Measurements from ENCODE around the gene WHRN.

Gene WHRN

GRCh38 chr9:114450833-114451706, 54.2 kb downstream of the WHRN start:
- no peaks in the 10 kb centered on the region for H3K9me3 ChIP-seq (ENCODE audit: low read depth, low read length)
- TF ChIP-seq EZH2 (IDR thresholded peaks at IDR 0.05) = no peak
- TF ChIP-seq FOXP2 (optimal IDR thresholded peaks at IDR 0.05; ENCODE audit: control extremely low read depth, extremely low read length, insufficient read depth) = no peak
- TF ChIP-seq POLR2AphosphoS5 (IDR thresholded peaks at IDR 0.05; ENCODE audit: borderline replicate concordance, low read depth, low read length) = no peak
- no peak overlapping the region for H3K9ac ChIP-seq (ENCODE audit: insufficient read length)
- DNase-seq (ENCODE audit: low read depth, low spot score) = no peak
- H3K36me3 ChIP-seq (ENCODE audit: insufficient read depth, low read length) = no peaks in the 10 kb centered on the region
- H3K27ac ChIP-seq = no peak overlapping the region
- no peak overlapping the region for H3K4me3 ChIP-seq

- no peaks in the 10 kb centered on the region for H3K9me3 ChIP-seq (ENCODE audit: low read depth, low read length)
- no peak overlapping the region for H3K4me3 ChIP-seq
- H3K9ac ChIP-seq (ENCODE audit: insufficient read length) = no peak overlapping the region
- TF ChIP-seq FOXP2 (optimal IDR thresholded peaks at IDR 0.05; ENCODE audit: control extremely low read depth, extremely low read length, insufficient read depth) (no peak), EZH2 (IDR thresholded peaks at IDR 0.05) (no peak), POLR2AphosphoS5 (IDR thresholded peaks at IDR 0.05; ENCODE audit: borderline replicate concordance, low read depth, low read length) (no peak)
- H3K36me3 ChIP-seq (ENCODE audit: insufficient read depth, low read length) = no peaks in the 10 kb centered on the region
- no peak for DNase-seq (ENCODE audit: low read depth, low spot score)
- no peak overlapping the region for H3K27ac ChIP-seq
Observed at GRCh38 chr9:114450181-114450580, 55.1 kb downstream of the WHRN start.

GRCh38 chr9:114449236-114449635, 56.0 kb downstream of the WHRN start:
- Histone ChIP-seq H3K9ac (ENCODE audit: insufficient read length) (no peak overlapping the region), H3K27ac (no peak overlapping the region), H3K36me3 (ENCODE audit: insufficient read depth, low read length) (no peaks in the 10 kb centered on the region), H3K9me3 (ENCODE audit: low read depth, low read length) (no peaks in the 10 kb centered on the region), H3K4me3 (no peak overlapping the region)
- DNase-seq (ENCODE audit: low read depth, low spot score) = no peak
- TF ChIP-seq POLR2AphosphoS5 (IDR thresholded peaks at IDR 0.05; ENCODE audit: borderline replicate concordance, low read depth, low read length) (no peak), FOXP2 (optimal IDR thresholded peaks at IDR 0.05; ENCODE audit: control extremely low read depth, extremely low read length, insufficient read depth) (no peak), EZH2 (IDR thresholded peaks at IDR 0.05) (no peak)

DNA sequence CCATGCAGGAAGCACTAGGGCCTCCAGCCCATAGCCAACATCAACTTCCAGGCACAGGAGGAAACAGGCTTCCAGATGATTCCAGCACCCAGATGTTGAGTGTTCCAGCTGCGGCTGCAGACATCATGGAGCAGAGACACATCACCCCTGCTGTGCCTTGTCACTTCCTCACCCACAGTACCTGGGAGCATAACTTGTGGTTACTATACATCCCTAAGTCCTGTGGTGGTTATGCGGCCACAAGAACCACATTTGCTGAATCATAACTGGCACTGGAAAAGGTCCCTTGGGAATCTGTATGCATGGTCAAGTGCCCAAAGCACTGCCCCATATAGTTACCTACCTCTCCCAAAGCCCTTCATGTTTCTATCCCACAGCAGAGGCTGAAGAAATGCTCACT, 56.6 kb downstream of the WHRN start:
- Histone ChIP-seq H3K9me3 (ENCODE audit: low read depth, low read length) (no peaks in the 10 kb centered on the region), H3K4me3 (no peak overlapping the region), H3K9ac (ENCODE audit: insufficient read length) (no peak overlapping the region), H3K36me3 (ENCODE audit: insufficient read depth, low read length) (no peaks in the 10 kb centered on the region), H3K27ac (no peak overlapping the region)
- DNase-seq (ENCODE audit: low read depth, low spot score) = no peak
- TF ChIP-seq EZH2 (IDR thresholded peaks at IDR 0.05) (no peak), FOXP2 (optimal IDR thresholded peaks at IDR 0.05; ENCODE audit: control extremely low read depth, extremely low read length, insufficient read depth) (no peak), POLR2AphosphoS5 (IDR thresholded peaks at IDR 0.05; ENCODE audit: borderline replicate concordance, low read depth, low read length) (no peak)

- Histone ChIP-seq H3K9me3 (ENCODE audit: low read depth, low read length) (no peaks in the 10 kb centered on the region), H3K9ac (ENCODE audit: insufficient read length) (no peak overlapping the region), H3K27ac (no peak overlapping the region), H3K36me3 (ENCODE audit: insufficient read depth, low read length) (no peaks in the 10 kb centered on the region), H3K4me3 (no peak overlapping the region)
- no peak for TF ChIP-seq FOXP2 (optimal IDR thresholded peaks at IDR 0.05; ENCODE audit: control extremely low read depth, extremely low read length, insufficient read depth)
- no peak for TF ChIP-seq EZH2 (IDR thresholded peaks at IDR 0.05)
- no peak for TF ChIP-seq POLR2AphosphoS5 (IDR thresholded peaks at IDR 0.05; ENCODE audit: borderline replicate concordance, low read depth, low read length)
- no peak for DNase-seq (ENCODE audit: low read depth, low spot score)
Observed at GRCh38 chr9:114446672-114447450, 58.4 kb downstream of the WHRN start.

DNA sequence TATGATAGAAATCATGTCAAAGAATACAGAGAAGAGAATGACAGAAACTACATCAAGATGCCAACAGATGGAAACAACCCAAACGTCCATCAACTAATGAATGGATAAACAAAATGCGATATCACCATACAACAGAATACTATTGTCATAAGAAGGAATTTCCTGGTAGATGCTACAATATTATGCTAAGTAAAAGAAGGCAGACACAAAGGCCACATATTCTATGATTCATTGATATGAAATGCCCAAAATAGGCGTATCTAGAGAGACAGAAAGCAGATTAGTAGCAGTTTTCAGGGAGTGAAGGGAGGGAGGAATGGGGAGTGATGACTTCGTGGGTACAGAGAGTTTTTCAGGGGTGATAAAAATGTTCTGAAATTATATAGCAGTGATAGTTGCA, 59.2 kb downstream of the WHRN start:
- no peak overlapping the region for H3K9ac ChIP-seq (ENCODE audit: insufficient read length)
- DNase-seq (ENCODE audit: low read depth, low spot score) = no peak
- no peaks in the 10 kb centered on the region for H3K9me3 ChIP-seq (ENCODE audit: low read depth, low read length)
- no peak overlapping the region for H3K27ac ChIP-seq
- no peak overlapping the region for H3K4me3 ChIP-seq
- no peak for TF ChIP-seq FOXP2 (optimal IDR thresholded peaks at IDR 0.05; ENCODE audit: control extremely low read depth, extremely low read length, insufficient read depth)
- TF ChIP-seq EZH2 (IDR thresholded peaks at IDR 0.05) = no peak
- no peak for TF ChIP-seq POLR2AphosphoS5 (IDR thresholded peaks at IDR 0.05; ENCODE audit: borderline replicate concordance, low read depth, low read length)
- H3K36me3 ChIP-seq (ENCODE audit: insufficient read depth, low read length) = no peaks in the 10 kb centered on the region

DNA sequence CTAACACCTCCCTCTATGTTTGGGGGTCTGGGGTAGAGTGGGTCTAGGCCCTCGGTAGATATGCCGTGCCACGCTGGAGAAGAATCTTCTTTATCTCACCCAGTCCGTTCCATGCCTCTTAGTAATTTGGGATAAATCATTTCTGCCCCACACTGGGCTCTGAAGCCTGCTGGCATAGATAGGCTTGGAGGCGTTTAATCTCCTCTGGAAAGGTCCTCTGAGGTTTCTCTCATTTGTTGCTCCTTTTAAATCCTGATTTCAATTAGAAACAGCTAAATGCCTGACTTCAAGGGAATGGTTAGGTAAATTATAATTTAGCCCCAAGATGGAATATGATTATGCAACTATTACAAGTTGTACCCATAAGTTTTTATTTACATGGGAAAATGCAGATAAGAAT, 59.7 kb downstream of the WHRN start:
- Histone ChIP-seq H3K36me3 (ENCODE audit: insufficient read depth, low read length) (no peaks in the 10 kb centered on the region), H3K27ac (no peak overlapping the region), H3K9me3 (ENCODE audit: low read depth, low read length) (no peaks in the 10 kb centered on the region), H3K9ac (ENCODE audit: insufficient read length) (no peak overlapping the region), H3K4me3 (no peak overlapping the region)
- TF ChIP-seq FOXP2 (optimal IDR thresholded peaks at IDR 0.05; ENCODE audit: control extremely low read depth, extremely low read length, insufficient read depth) = no peak
- TF ChIP-seq EZH2 (IDR thresholded peaks at IDR 0.05) = no peak
- TF ChIP-seq POLR2AphosphoS5 (IDR thresholded peaks at IDR 0.05; ENCODE audit: borderline replicate concordance, low read depth, low read length) = no peak
- DNase-seq (ENCODE audit: low read depth, low spot score) = no peak

GRCh38 chr9:114442022-114442421, 63.3 kb downstream of the WHRN start:
- no peak overlapping the region for H3K27ac ChIP-seq
- no peak overlapping the region for H3K9ac ChIP-seq (ENCODE audit: insufficient read length)
- TF ChIP-seq POLR2AphosphoS5 (IDR thresholded peaks at IDR 0.05; ENCODE audit: borderline replicate concordance, low read depth, low read length) (no peak), EZH2 (IDR thresholded peaks at IDR 0.05) (no peak), FOXP2 (optimal IDR thresholded peaks at IDR 0.05; ENCODE audit: control extremely low read depth, extremely low read length, insufficient read depth) (no peak)
- DNase-seq (ENCODE audit: low read depth, low spot score) = no peak
- no peak overlapping the region for H3K4me3 ChIP-seq
- H3K9me3 ChIP-seq (ENCODE audit: low read depth, low read length) = no peaks in the 10 kb centered on the region
- no peaks in the 10 kb centered on the region for H3K36me3 ChIP-seq (ENCODE audit: insufficient read depth, low read length)

All from SK-N-MC (cell line).